Skin of body (tissue), 2 donors: ENCODE results near the gene TUBG1. TPM values are rescaled to one million over a fixed set of nuclear protein-coding genes. Genes with fewer than 3 reads are reported as not detected.

Experiments
- DNase-seq: peaks from one replicate; lab custom pipeline; 2025; lab: John Stamatoyannopoulos, UW
- total RNA-seq: library from RNA; depleted of rRNA; stranded (reverse); fragments of >200 nt; gene quantifications from one replicate; pipeline ENCODE4 v1.2.3, GENCODE V29; 2014

The TUBG1 gene
- total RNA-seq = 12.5 TPM

GRCh38 chr17:42609182-42609813 lies at the start of gene TUBG1, which contains the start of gene RETREG3:
Gene TUBG1, plus strand, starts transcription at chr17:42609683. Its CDS starts 55 bp downstream, at chr17:42609738.
Gene RETREG3, minus strand, starts transcription at chr17:42609374. Its CDS starts 50 bp downstream, at chr17:42609324.
- DNase-seq = peak; percentile 99

- DNase-seq = no peak
Observed at GRCh38 chr17:42560246-42560645, 49.2 kb upstream of the TUBG1 start.

GRCh38 chr17:42561897-42562387 lies 47.5 kb upstream of the TUBG1 start, which contains the start of gene COASY:
Gene COASY, plus strand, starts transcription at chr17:42562148. Its CDS starts 475 bp downstream, at chr17:42562623.
- peak; percentile 98 for DNase-seq

- DNase-seq = no peak
Observed at GRCh38 chr17:42562388-42563142, 46.9 kb upstream of the TUBG1 start.

GRCh38 chr17:42563143-42563509 lies 46.4 kb upstream of the TUBG1 start:
- no peak for DNase-seq

GRCh38 chr17:42563543-42563942 lies 45.9 kb upstream of the TUBG1 start:
- no peak for DNase-seq

GRCh38 chr17:42563950-42564349 lies 45.5 kb upstream of the TUBG1 start:
- DNase-seq = no peak

GRCh38 chr17:42564815-42565522 lies 44.5 kb upstream of the TUBG1 start:
- DNase-seq = no peak

GRCh38 chr17:42565523-42566214 lies 43.8 kb upstream of the TUBG1 start:
- DNase-seq = no peak

- no peak for DNase-seq
Observed at GRCh38 chr17:42566215-42566882, 43.1 kb upstream of the TUBG1 start.

- peak; percentile 70 for DNase-seq
Observed at GRCh38 chr17:42566883-42567573, 42.5 kb upstream of the TUBG1 start, which contains the start of gene MLX. Gene MLX, plus strand, starts transcription at chr17:42567100. Its CDS starts 25 bp downstream, at chr17:42567125.

GRCh38 chr17:42568341-42569111 lies 41.0 kb upstream of the TUBG1 start:
- DNase-seq = no peak

- DNase-seq = no peak
Observed at GRCh38 chr17:42571435-42572225, 37.9 kb upstream of the TUBG1 start.

- DNase-seq = no peak
Observed at GRCh38 chr17:42573095-42573494, 36.4 kb upstream of the TUBG1 start.

GRCh38 chr17:42574463-42574862 lies 35.0 kb upstream of the TUBG1 start:
- no peak for DNase-seq

GRCh38 chr17:42577140-42577531 lies 32.3 kb upstream of the TUBG1 start:
- DNase-seq = no peak

GRCh38 chr17:42577532-42578281 lies 31.8 kb upstream of the TUBG1 start, which contains the start of gene PSMC3IP:
Gene PSMC3IP, minus strand, starts transcription at chr17:42577729. Its CDS starts 43 bp downstream, at chr17:42577686.
- DNase-seq = peak; percentile 90
